Raji (cell line): ENCODE results near the gene ITIH3.

ENCODE experiments used
- POLR2A ChIP-seq: IDR thresholded peaks from 2 replicates; pipeline ENCODE4 v1.6.1; 2011; ENCODE audit warnings: low read depth, low read length, control low read depth; ENCODE audit not compliant: insufficient read depth

ITIH3 gene

GRCh38 chr3:52798978-52799476, 4.4 kb downstream of the ITIH3 start:
- TF ChIP-seq POLR2A: no peak

GRCh38 chr3:52800079-52800478, 5.5 kb downstream of the ITIH3 start:
- TF ChIP-seq POLR2A: no peak

- no peak for TF ChIP-seq POLR2A
These were observed 7.2 kb downstream of the ITIH3 start for GRCh38 chr3:52801839-52802238.

- TF ChIP-seq POLR2A: no peak
These were observed 10.9 kb downstream of the ITIH3 start for GRCh38 chr3:52805270-52806039.

GRCh38 chr3:52809149-52809548, 14.6 kb downstream of the ITIH3 start:
- no peak for TF ChIP-seq POLR2A

- no peak for TF ChIP-seq POLR2A
These were observed 15.2 kb downstream of the ITIH3 start for GRCh38 chr3:52809662-52810377.

- TF ChIP-seq POLR2A: no peak
These were observed 16.3 kb downstream of the ITIH3 start for GRCh38 chr3:52810923-52811322.

- TF ChIP-seq POLR2A: no peak
These were observed 16.9 kb downstream of the ITIH3 start for GRCh38 chr3:52811452-52812011.

GRCh38 chr3:52813810-52814209, 19.2 kb downstream of the ITIH3 start:
- TF ChIP-seq POLR2A: no peak

- no peak for TF ChIP-seq POLR2A
These were observed 21.6 kb downstream of the ITIH3 start for GRCh38 chr3:52816199-52816598.

GRCh38 chr3:52816654-52817053, 22.1 kb downstream of the ITIH3 start:
- no peak for TF ChIP-seq POLR2A

GRCh38 chr3:52817221-52817620, 22.6 kb downstream of the ITIH3 start:
- TF ChIP-seq POLR2A: no peak

GRCh38 chr3:52817860-52818259, 23.3 kb downstream of the ITIH3 start:
- no peak for TF ChIP-seq POLR2A

GRCh38 chr3:52819936-52820335, 25.3 kb downstream of the ITIH3 start:
- no peak for TF ChIP-seq POLR2A

GRCh38 chr3:52820736-52821135, 26.1 kb downstream of the ITIH3 start:
- no peak for TF ChIP-seq POLR2A

GRCh38 chr3:52822363-52822762, 27.8 kb downstream of the ITIH3 start:
- TF ChIP-seq POLR2A: no peak

GRCh38 chr3:52824037-52824436, 29.4 kb downstream of the ITIH3 start:
- TF ChIP-seq POLR2A: no peak

- TF ChIP-seq POLR2A: no peak
These were observed 32.8 kb downstream of the ITIH3 start for GRCh38 chr3:52827441-52827840.
